GM12878 (cell line): Measurements from ENCODE around the gene CALD1. TPM values are rescaled to one million over a fixed set of nuclear protein-coding genes. Genes with fewer than 3 reads are reported as not detected.

Experiments used
- ATAC-seq: fragments of 200-7000 bp; cut with Tn5 transposase; 3 replicates; pipeline ENCODE4 v1.9.1; 2020; ENCODE audit warnings: mild to moderate bottlenecking, moderate library complexity
- BruUV-seq: library from RNA; stranded (reverse); fragments of 400-500 nt; replicated peaks from 2 replicates; lab custom pipeline; 2021; lab: Mats Ljungman, UMichigan
- CTCF ChIA-PET: fragments of 300-600 bp; sonication (Branson Sonifier 250); formaldehyde crosslinking; extraction: SDS; loops from one replicate; lab custom pipeline; 2021; ENCODE audit warnings: inconsistent platforms; lab: Yijun Ruan, JAX
- POLR2A ChIA-PET: fragments of 350-600 bp; formaldehyde crosslinking; extraction: SDS; loops from one replicate; lab custom pipeline; 2021; ENCODE audit warnings: inconsistent platforms; lab: Charles Lee
- RAD21 ChIA-PET: fragments of 300-600 bp; sonication (Branson Sonifier 250); formaldehyde crosslinking; loops from one replicate; lab custom pipeline; 2023; ENCODE audit warnings: antibody characterized with exemption; ENCODE audit not compliant: unreplicated experiment; lab: Charles Lee
- SMC1A ChIA-PET: fragments of 300-600 bp; sonication (Branson Sonifier 250); formaldehyde crosslinking; loops from one replicate; lab custom pipeline; 2023; ENCODE audit not compliant: unreplicated experiment, uncharacterized antibody; lab: Charles Lee
- DNase-seq: peaks from one replicate; pipeline ENCODE4 v3.0.0-alpha.2; 2011; ENCODE audit warnings: low read depth, low spot score
- FAIRE-seq: peaks from 3 replicates; lab custom pipeline; 2011; peaks lifted over from hg19 to GRCh38; lab: Jason Lieb, UNC
- H2AFZ ChIP-seq: 2 replicates; pipeline ENCODE4 v1.6.0; 2011; ENCODE audit warnings: low read depth, low read length, control low read depth; ENCODE audit not compliant: control insufficient read depth
- H3K27ac ChIP-seq: 2 replicates; pipeline ENCODE4 v1.5.1; 2011; ENCODE audit warnings: control low read depth; ENCODE audit not compliant: control insufficient read depth, insufficient read depth
- H3K27me3 ChIP-seq, 2 experiments: replicated peaks in 1 of 2; 2 replicates each; pipeline versions ENCODE4 v1.6.0 to v1.6.1; 2011; ENCODE audit warnings: low read length in 1 of 2; ENCODE audit not compliant: control insufficient read depth in 2 of 2, insufficient read depth in 2 of 2
- H3K36me3 ChIP-seq, 2 experiments: 2 replicates each; pipeline ENCODE4 v1.5.1; 2011; ENCODE audit warnings: low read length in 1 of 2; ENCODE audit not compliant: control insufficient read depth in 2 of 2, insufficient read depth in 2 of 2
- H3K4me1 ChIP-seq: 2 replicates; pipeline ENCODE4 v1.6.1; 2011; ENCODE audit warnings: mild to moderate bottlenecking, low read length, moderate library complexity, mixed read lengths; ENCODE audit not compliant: control insufficient read depth, insufficient read depth
- H3K4me2 ChIP-seq: 2 replicates; pipeline ENCODE4 v1.6.0; 2011; ENCODE audit warnings: control low read depth; ENCODE audit not compliant: control insufficient read depth, insufficient read depth
- H3K4me3 ChIP-seq: fragments of 200-600 bp; sonication (generic); 2 replicates; pipeline ENCODE4 v1.5.1; 2016
- H3K79me2 ChIP-seq: 2 replicates; pipeline ENCODE4 v1.6.0; 2011; ENCODE audit warnings: low read length; ENCODE audit not compliant: control insufficient read depth, insufficient read depth
- H3K9ac ChIP-seq: 2 replicates; pipeline ENCODE4 v1.8.0; 2011; ENCODE audit warnings: low read length, control low read depth, mixed read lengths; ENCODE audit not compliant: control insufficient read depth, insufficient read depth
- H3K9me3 ChIP-seq: replicated peaks from 3 replicates; pipeline ENCODE4 v1.5.1; 2011; ENCODE audit warnings: mild to moderate bottlenecking, low read length; ENCODE audit not compliant: control insufficient read depth, insufficient read depth
- H4K20me1 ChIP-seq: 2 replicates; pipeline ENCODE4 v1.6.0; 2011; ENCODE audit not compliant: control insufficient read depth, insufficient read depth
- HDGF ChIP-seq: fragments of 450-650 bp; IDR thresholded peaks from 2 replicates; pipeline ENCODE4 v1.6.1; 2016; ENCODE audit warnings: antibody characterized with exemption
- JUNB ChIP-seq: IDR thresholded peaks from 2 replicates; pipeline ENCODE4 v1.6.1; 2016; ENCODE audit warnings: antibody characterized with exemption, mild to moderate bottlenecking
- MEF2A ChIP-seq: IDR thresholded peaks from 2 replicates; pipeline ENCODE4 v1.6.1; 2011; ENCODE audit warnings: low read depth, mild to moderate bottlenecking, low read length, moderate library complexity; ENCODE audit not compliant: insufficient read depth
- PAX8 ChIP-seq: fragments of 450-650 bp; IDR thresholded peaks from 2 replicates; pipeline ENCODE4 v1.6.1; 2017; ENCODE audit warnings: mild to moderate bottlenecking, moderate library complexity
- RAD51 ChIP-seq: fragments of 450-650 bp; IDR thresholded peaks from 2 replicates; pipeline ENCODE4 v1.6.1; 2016; ENCODE audit warnings: moderate library complexity, mild to moderate bottlenecking, inconsistent platforms
- RUNX3 ChIP-seq: IDR thresholded peaks from 2 replicates; pipeline ENCODE4 v1.6.1; 2012; ENCODE audit warnings: low read length, inconsistent platforms
- ZNF622 ChIP-seq: fragments of 450-650 bp; IDR thresholded peaks from 2 replicates; pipeline ENCODE4 v1.6.1; 2017; ENCODE audit warnings: mild to moderate bottlenecking, inconsistent platforms
- in situ Hi-C: fragments of 300-500 bp; cut with MboI; formaldehyde crosslinking; loops from 9 replicates; pipeline ENCODE4 v1.14.3; 2018; ENCODE audit warnings: mixed read lengths
- intact Hi-C: fragments of 100-400 bp; cut with micrococcal nuclease; formaldehyde crosslinking; loops from one replicate; pipeline ENCODE4 v1.14.2; 2022; ENCODE audit not compliant: unreplicated experiment
- polyA plus RNA-seq, 11 experiments: library from polyadenylated mRNA; depleted of rRNA in 4 of 11; unstranded in 6 of 11; stranded (reverse) in 5 of 11; fragments of >200 nt; fragmentation: Nextera tagmentation in 4 of 11; fragmentation: Illumina TruSeq in 1 of 11; extraction: Ambion mirVana in 4 of 11; extraction: Trizol in 1 of 11; gene quantifications; 1 replicate in 1 of 11; 2 replicates in 10 of 11; pipeline versions ENCODE4 v1.2.1 to v1.2.3, GENCODE V29; 2011 to 2016; ENCODE audit warnings: inconsistent platforms in 2 of 11, missing spikeins in 2 of 11, low read depth in 1 of 11
- total RNA-seq, 4 experiments: library from RNA; depleted of rRNA in 3 of 4; stranded (reverse); fragments of >200 nt in 3 of 4; fragmentation: Illumina TruSeq in 1 of 4; extraction: Trizol in 1 of 4; gene quantifications; 2 replicates each; pipeline versions ENCODE4 v1.2.1 to v1.2.3, GENCODE V29; 2013 to 2021

The CALD1 gene
- total and polyA plus RNA-seq, 10 of the 15 experiments (the other 5 are each of a cell fraction or from before 2014, with no cell fraction given): 0.03 to 1.3 (median 0.22) TPM

DNA sequence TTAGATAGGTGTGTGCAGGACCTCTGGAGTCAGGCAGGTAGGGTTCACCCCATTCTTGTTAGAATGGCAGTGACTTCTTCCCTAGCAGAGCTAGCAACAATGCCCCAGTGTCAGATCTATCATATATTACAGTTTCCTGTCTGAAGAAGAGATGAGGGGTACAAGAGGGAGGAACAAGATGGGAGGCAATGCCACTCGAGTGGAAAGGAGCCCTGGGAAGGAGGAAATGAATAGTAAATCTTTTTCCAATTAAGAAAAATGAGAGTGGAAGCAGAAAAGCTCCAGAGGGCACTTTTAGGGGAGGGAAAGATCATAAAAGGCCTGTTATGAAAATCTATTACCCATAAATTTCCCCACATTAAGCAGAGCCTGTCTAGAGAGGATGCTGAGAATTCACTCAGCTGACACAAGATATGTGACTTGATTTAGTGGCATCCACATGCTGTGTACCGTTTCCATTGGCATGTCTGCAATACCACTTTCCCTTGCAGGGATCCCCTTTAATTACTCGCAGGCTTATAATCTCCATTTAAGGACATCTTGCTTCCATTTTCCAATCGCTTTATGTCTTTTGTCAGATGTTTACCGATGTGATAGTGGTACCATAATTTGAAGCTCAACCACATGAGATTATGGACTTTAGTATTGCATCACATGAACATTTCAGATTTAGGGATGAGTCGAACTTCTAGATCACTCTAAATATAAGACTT, 136.9 kb downstream of the CALD1 start (continued):
- TF ChIP-seq MEF2A (no peak), ZNF622 (no peak), RAD51 (no peak)

DNA sequence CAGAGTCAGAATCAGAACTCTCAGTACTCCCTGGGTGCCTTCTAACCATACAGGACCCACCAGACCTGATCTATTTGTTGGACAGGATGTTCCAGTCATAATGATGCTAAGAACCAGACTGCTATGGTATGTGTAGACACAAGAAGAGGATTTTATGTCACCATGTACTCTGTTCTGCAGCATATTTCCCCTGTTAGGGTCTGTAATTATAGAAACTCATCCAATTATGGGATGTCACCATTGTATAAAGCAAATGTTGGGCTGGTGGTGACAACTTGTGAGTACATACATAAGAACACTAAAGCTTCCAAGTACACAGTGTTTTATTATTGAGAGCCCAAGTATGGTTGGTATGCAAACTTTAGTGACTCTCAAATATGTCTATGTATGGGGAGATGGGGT, 139.8 kb downstream of the CALD1 start:
- SMC1A ChIA-PET: interaction anchor here (0.7 to 2.1 kb wide), 4 partner anchors 8 to 26 kb away, joined by 3 to 14 read pairs (median 4); no protein-coding TSS in a partner anchor
- intact Hi-C loops: no loop called here
- in situ Hi-C loops: no loop called here
- RAD21 ChIA-PET: interaction anchor here (0.7 to 1.5 kb wide), 2 partner anchors 15 to 24 kb away, joined by 3 to 4 read pairs; no protein-coding TSS in a partner anchor
- no peaks in the 10 kb centered on the region; the same call in 2 of the 3 replicates for H3K9me3 ChIP-seq
- no peak overlapping the region for H2AFZ ChIP-seq
- peak; percentile 88 for ATAC-seq
- no peaks in the 10 kb centered on the region for H3K36me3 ChIP-seq
- H3K4me2 ChIP-seq: no peak overlapping the region
- TF ChIP-seq RUNX3 (0 out of 2 replicates have a peak, but pooled peaks have one; percentile 30), JUNB (peak; percentile 38; the same call in 1 of the 2 replicates), PAX8 (no peak), HDGF (no peak)
- H3K9ac ChIP-seq: no peak overlapping the region
- no peaks in the 10 kb centered on the region for H3K27me3 ChIP-seq
- FAIRE-seq: no peak
- H3K4me1 ChIP-seq: peaks cover 11% of the 10 kb centered on the region; the same call in 1 of the 2 replicates
- H4K20me1 ChIP-seq: no peaks in the 10 kb centered on the region
- DNase-seq: no peak
- CTCF ChIA-PET: interaction anchor here (1.2 kb wide), 1 partner anchor 15 kb away, joined by 4 read pairs; no protein-coding TSS in a partner anchor
- no peak overlapping the region for H3K27ac ChIP-seq
- no peak overlapping the region for H3K4me3 ChIP-seq
- POLR2A ChIA-PET: interaction anchor here (1.7 kb wide), 1 partner anchor 18 kb away, joined by 5 read pairs; no protein-coding TSS in a partner anchor
- no peaks in the 10 kb centered on the region for H3K79me2 ChIP-seq
- no TSS peak for BruUV-seq
